Hypothalamus (tissue), 51 donors: ENCODE measurements around the gene LRRN4CL.
"Not testable (repeated sequence)": the region's sequence is repeated elsewhere in the genome, so short reads cannot be mapped to it uniquely, and the experiment has no call there.

Experiments used
- DNase-seq, 51 donors: peaks; one replicate each; lab custom pipeline; 2025; lab: John Stamatoyannopoulos, UW

Gene LRRN4CL

GRCh38 chr11:62677714-62678113 is 11.6 kb downstream of the LRRN4CL start:
- DNase-seq, result no peak

- DNase-seq, result no peak
Observed at GRCh38 chr11:62677156-62677555, 12.2 kb downstream of the LRRN4CL start.

GRCh38 chr11:62676698-62677097 is 12.6 kb downstream of the LRRN4CL start:
- no peak for DNase-seq

GRCh38 chr11:62675415-62675814 is 13.9 kb downstream of the LRRN4CL start:
- DNase-seq, result not testable (repeated sequence)

GRCh38 chr11:62673196-62673525 is 16.2 kb downstream of the LRRN4CL start:
- no peak for DNase-seq

- DNase-seq, result peak; percentile 42 to 91 (median 71)
Observed at GRCh38 chr11:62671608-62672389, 17.5 kb downstream of the LRRN4CL start, which contains the start of the genes LBHD1 and UQCC3. Gene LBHD1, minus strand, starts transcription at chr11:62672267. Its CDS starts 2,236 bp downstream, at chr11:62670031. Gene UQCC3, plus strand, starts transcription at chr11:62671673. Its CDS starts 73 bp downstream, at chr11:62671746.

GRCh38 chr11:62671236-62671607 is 18.1 kb downstream of the LRRN4CL start:
- DNase-seq, result no peak

GRCh38 chr11:62669420-62670161 is 19.7 kb downstream of the LRRN4CL start:
- DNase-seq, result no peak

GRCh38 chr11:62667460-62667859 is 21.9 kb downstream of the LRRN4CL start:
- DNase-seq, result no peak

GRCh38 chr11:62666259-62666926 is 22.9 kb downstream of the LRRN4CL start:
- DNase-seq, result peak in 1 of 51 donors; percentile 28

- peak in 31 of 51 donors; percentile 14 to 71 (median 49) for DNase-seq
Observed at GRCh38 chr11:62665599-62666258, 23.6 kb downstream of the LRRN4CL start.

- DNase-seq, result peak; percentile 64 to 98 (median 93)
Observed at GRCh38 chr11:62665075-62665598, 24.2 kb downstream of the LRRN4CL start, which contains the start of the genes C11orf98 and CSKMT. Gene C11orf98, minus strand, starts transcription at chr11:62665210. Its CDS starts 41 bp downstream, at chr11:62665169. Gene CSKMT, plus strand, starts transcription at chr11:62665312. Its CDS starts 568 bp downstream, at chr11:62665880.

GRCh38 chr11:62664405-62665074 is 24.8 kb downstream of the LRRN4CL start:
- DNase-seq, result peak in 10 of 51 donors; percentile 56 to 73 (median 63)

- no peak for DNase-seq
Observed at GRCh38 chr11:62656796-62657429, 32.4 kb downstream of the LRRN4CL start.

GRCh38 chr11:62654297-62654696 is 35.0 kb downstream of the LRRN4CL start:
- no peak for DNase-seq

- DNase-seq, result peak in 2 of 51 donors; percentile 39 to 49
Observed at GRCh38 chr11:62652161-62653006, 36.9 kb downstream of the LRRN4CL start.

- DNase-seq, result not testable (repeated sequence)
Observed at GRCh38 chr11:62650283-62650682, 39.0 kb downstream of the LRRN4CL start.

GRCh38 chr11:62649486-62649885 is 39.8 kb downstream of the LRRN4CL start:
- DNase-seq, result no peak
